Right atrium auricular region (tissue), 2 donors: ENCODE data around the gene FARP1. TPM values are rescaled to one million over a fixed set of nuclear protein-coding genes. Genes with fewer than 3 reads are reported as not detected.

Experiments used
- DNase-seq: peaks from one replicate; pipeline ENCODE4 v3.0.0-alpha.2; 2019; ENCODE audit warnings: low spot score
- H3K27ac ChIP-seq, 2 donors: fragments of 200-600 bp; sonication (generic); 1 replicate in 1 of 2; 2 replicates in 1 of 2; pipeline ENCODE4 v1.5.1; 2016 to 2019
- H3K27me3 ChIP-seq, 2 donors: fragments of 200-600 bp; sonication (generic); one replicate each; pipeline versions ENCODE4 v1.5.1 to v1.6.0; 2017 to 2019
- H3K36me3 ChIP-seq: fragments of 200-600 bp; sonication (generic); one replicate; pipeline ENCODE4 v1.5.1; 2016
- H3K4me1 ChIP-seq, 2 donors: fragments of 200-600 bp; sonication (generic); one replicate each; pipeline versions ENCODE4 v1.5.1 to v1.6.0; 2017 to 2019
- H3K4me3 ChIP-seq, 2 donors: fragments of 200-600 bp; sonication (generic); 1 replicate in 1 of 2; 2 replicates in 1 of 2; pipeline ENCODE4 v1.5.1; 2017 to 2019; ENCODE audit warnings: mild to moderate bottlenecking in 1 of 2, moderate library complexity in 1 of 2
- H3K9me3 ChIP-seq, 2 donors: fragments of 200-600 bp; sonication (generic); one replicate each; pipeline ENCODE4 v1.5.1; 2019
- total RNA-seq, 2 donors: library from RNA; depleted of rRNA; stranded (reverse); fragments of >200 nt; gene quantifications; one replicate each; pipeline ENCODE4 v1.1.0, GENCODE V29; 2016
- TF ChIP-seq, protein P1 (sequence below), 2 donors: fragments of 200-600 bp; sonication (generic); IDR thresholded peaks; one replicate each; pipeline ENCODE4 v1.5.1; 2019; ENCODE audit warnings: antibody characterized with exemption in 2 of 2

FARP1 gene
- total RNA-seq, 2 donors from 2014 or later: 15.5 to 25.7 TPM

DNA sequence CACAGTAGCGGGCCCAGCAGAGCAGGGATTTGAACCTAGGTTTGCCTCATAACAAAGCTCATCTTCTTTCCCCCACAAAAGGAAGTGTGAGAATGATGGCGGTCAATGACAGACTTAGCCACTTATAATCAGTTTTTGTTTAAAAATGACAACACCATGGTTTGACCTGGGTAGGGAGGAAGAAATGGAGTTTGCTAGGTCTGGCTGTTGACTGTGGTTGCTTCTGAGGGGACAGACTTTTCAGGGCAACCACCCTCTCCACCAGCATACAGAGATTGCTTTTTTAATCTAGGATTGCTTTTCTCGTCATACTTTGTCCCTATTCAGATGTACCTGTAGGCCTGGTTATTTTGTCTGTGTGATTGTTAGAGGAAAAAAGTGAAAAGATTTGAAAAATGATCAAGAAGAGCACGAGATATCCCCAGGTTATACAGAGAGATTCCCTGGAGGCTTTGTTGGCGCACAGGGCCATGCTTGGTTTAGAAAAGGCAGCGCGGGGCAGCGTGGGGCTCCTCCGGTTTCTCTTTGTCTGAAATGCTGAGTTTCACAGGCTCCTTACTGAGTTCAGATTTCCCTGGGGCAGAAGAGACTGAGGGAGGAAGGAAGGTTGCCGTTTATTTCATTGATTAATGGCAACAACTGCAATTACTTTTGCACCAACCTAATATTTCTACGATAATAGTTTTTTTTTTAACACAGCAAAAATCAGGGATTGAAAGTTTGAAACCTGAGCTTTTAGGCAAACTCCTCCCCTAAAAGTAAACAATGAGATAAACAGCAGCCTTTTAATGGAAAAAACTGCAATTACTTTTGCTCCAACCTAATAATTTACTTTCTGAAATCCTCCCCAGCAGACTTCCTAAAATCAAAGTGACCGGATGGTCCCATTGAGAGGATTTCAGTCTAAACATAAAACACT lies 131.2 kb downstream of the FARP1 start:
- TF ChIP-seq, protein P1, sequence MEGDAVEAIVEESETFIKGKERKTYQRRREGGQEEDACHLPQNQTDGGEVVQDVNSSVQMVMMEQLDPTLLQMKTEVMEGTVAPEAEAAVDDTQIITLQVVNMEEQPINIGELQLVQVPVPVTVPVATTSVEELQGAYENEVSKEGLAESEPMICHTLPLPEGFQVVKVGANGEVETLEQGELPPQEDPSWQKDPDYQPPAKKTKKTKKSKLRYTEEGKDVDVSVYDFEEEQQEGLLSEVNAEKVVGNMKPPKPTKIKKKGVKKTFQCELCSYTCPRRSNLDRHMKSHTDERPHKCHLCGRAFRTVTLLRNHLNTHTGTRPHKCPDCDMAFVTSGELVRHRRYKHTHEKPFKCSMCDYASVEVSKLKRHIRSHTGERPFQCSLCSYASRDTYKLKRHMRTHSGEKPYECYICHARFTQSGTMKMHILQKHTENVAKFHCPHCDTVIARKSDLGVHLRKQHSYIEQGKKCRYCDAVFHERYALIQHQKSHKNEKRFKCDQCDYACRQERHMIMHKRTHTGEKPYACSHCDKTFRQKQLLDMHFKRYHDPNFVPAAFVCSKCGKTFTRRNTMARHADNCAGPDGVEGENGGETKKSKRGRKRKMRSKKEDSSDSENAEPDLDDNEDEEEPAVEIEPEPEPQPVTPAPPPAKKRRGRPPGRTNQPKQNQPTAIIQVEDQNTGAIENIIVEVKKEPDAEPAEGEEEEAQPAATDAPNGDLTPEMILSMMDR (IDR thresholded peaks at IDR 0.05): no peak

GRCh38 chr13:98274921-98275487 lies 132.1 kb downstream of the FARP1 start:
- H3K27ac ChIP-seq: no peak overlapping the region
- no peak overlapping the region for H3K4me3 ChIP-seq
- H3K4me1 ChIP-seq: peaks cover 0 to 12% of the 10 kb centered on the region in 2 donors
- TF ChIP-seq, protein P1 (IDR thresholded peaks at IDR 0.05): no peak
- no peaks in the 10 kb centered on the region for H3K36me3 ChIP-seq
- DNase-seq: no peak
- no peaks in the 10 kb centered on the region for H3K27me3 ChIP-seq
- H3K9me3 ChIP-seq: no peaks in the 10 kb centered on the region

More for the DNA sequence above, 131.2 kb downstream of the FARP1 start:
- Histone ChIP-seq H3K27ac (no peak overlapping the region), H3K9me3 (no peaks in the 10 kb centered on the region), H3K4me3 (no peak overlapping the region), H3K27me3 (no peaks in the 10 kb centered on the region), H3K4me1 (peaks cover 0 to 12% of the 10 kb centered on the region in 2 donors), H3K36me3 (no peaks in the 10 kb centered on the region)
- DNase-seq: no peak

- TF ChIP-seq, protein P1 (IDR thresholded peaks at IDR 0.05): no peak
- Histone ChIP-seq H3K4me1 (peaks cover 0 to 12% of the 10 kb centered on the region in 2 donors), H3K4me3 (no peak overlapping the region), H3K27ac (no peak overlapping the region), H3K36me3 (no peaks in the 10 kb centered on the region), H3K9me3 (no peaks in the 10 kb centered on the region), H3K27me3 (no peaks in the 10 kb centered on the region)
- DNase-seq: no peak
Measured at GRCh38 chr13:98275681-98276171, 132.8 kb downstream of the FARP1 start.

DNA sequence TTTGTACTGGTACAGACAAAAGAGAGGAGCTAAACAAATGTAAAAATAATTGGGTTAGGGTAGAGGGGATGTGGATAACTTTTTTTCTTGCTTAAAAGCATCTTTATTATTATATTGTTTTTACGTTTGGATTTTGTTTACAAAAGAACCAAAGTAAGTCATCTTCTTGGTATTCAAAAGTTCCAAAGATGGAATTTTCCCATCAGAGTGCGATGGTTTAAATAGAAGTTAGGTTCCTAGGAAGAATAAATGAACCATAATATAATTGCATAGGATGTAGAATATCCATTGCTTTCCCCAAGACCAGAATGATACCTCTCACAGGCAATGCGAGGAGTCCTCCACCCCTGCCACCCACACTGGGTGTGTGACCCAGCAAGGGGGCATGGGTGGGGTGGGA lies 133.6 kb downstream of the FARP1 start:
- peaks cover 0 to 12% of the 10 kb centered on the region in 2 donors for H3K4me1 ChIP-seq
- TF ChIP-seq, protein P1 (IDR thresholded peaks at IDR 0.05): no peak
- H3K36me3 ChIP-seq: no peaks in the 10 kb centered on the region
- no peak overlapping the region for H3K27ac ChIP-seq
- H3K4me3 ChIP-seq: no peak overlapping the region
- H3K27me3 ChIP-seq: no peaks in the 10 kb centered on the region
- no peak for DNase-seq
- H3K9me3 ChIP-seq: no peaks in the 10 kb centered on the region

DNA sequence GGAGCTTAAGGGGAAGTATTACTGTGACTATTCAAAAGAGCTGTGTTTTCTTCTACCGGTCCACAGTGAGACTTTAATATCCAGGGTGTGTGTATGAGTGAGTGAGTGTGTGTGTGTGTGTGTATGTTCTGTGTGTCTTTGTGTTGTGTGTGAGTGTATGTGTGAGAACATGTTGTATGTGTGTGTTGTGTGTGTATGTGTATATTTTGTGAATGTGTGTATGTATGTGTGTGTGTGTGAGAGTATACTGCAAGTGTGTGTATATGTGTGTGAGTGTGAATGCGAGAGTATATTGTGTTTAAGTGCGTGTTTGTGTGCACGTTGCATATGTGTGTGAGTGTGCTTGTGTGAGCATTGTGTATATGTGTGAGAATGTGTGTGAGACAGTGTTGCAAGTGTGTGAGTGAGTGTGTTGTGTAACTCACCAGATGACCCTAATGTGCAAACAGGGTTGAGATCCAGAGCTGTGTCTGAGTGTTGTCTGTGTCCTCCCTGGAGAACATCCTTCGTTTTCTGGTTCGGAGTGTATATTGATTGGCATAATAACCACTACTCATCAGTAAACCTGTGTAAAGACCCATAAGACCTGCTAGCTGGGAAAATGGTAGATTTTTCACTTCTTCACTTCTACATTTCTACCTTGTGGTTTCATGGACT lies 135.3 kb downstream of the FARP1 start:
- no peak for DNase-seq
- no peaks in the 10 kb centered on the region for H3K9me3 ChIP-seq
- TF ChIP-seq, protein P1 (IDR thresholded peaks at IDR 0.05): no peak
- no peak overlapping the region for H3K4me3 ChIP-seq
- no peaks in the 10 kb centered on the region for H3K27me3 ChIP-seq
- no peaks in the 10 kb centered on the region for H3K36me3 ChIP-seq
- H3K27ac ChIP-seq: no peak overlapping the region
- H3K4me1 ChIP-seq: peaks cover 0 to 5% of the 10 kb centered on the region in 2 donors
